Stimulated activated naive CD8-positive, alpha-beta T cell treated with anti-CD3 and anti-CD28 coated beads, Interleukin-15, amount 100 ng/mL, for 72 hours (primary cell): ENCODE results near the gene SLC7A11.
"Not testable (repeated sequence)": the region's sequence is repeated elsewhere in the genome, so short reads cannot be mapped to it uniquely, and the experiment has no call there.

Source experiments
- ATAC-seq: fragments of 150-1000 bp; cut with Tn5 transposase; 2 replicates; pipeline ENCODE4 v1.10.0; 2021; ENCODE audit warnings: mild to moderate bottlenecking, moderate library complexity
- DNase-seq, 2 donors: peaks; one replicate each; pipeline ENCODE4 v3.0.0; 2021 to 2022
- H3K27ac Mint-ChIP-seq, 2 donors: one replicate each; pipeline ENCODE4 v1.8.0; 2022; ENCODE audit warnings: mild to moderate bottlenecking in 2 of 2, mixed read lengths in 2 of 2, moderate library complexity in 2 of 2
- H3K27me3 Mint-ChIP-seq: one replicate; pipeline ENCODE4 v1.8.0; 2022; ENCODE audit warnings: mixed read lengths
- H3K4me1 Mint-ChIP-seq: one replicate; pipeline ENCODE4 v1.8.0; 2022; ENCODE audit warnings: mild to moderate bottlenecking, mixed read lengths
- H3K4me3 Mint-ChIP-seq, 2 donors: one replicate each; pipeline ENCODE4 v1.8.0; 2022; ENCODE audit warnings: mild to moderate bottlenecking in 2 of 2, mixed read lengths in 2 of 2, moderate library complexity in 1 of 2
- H3K9me3 Mint-ChIP-seq, 2 donors: one replicate each; pipeline ENCODE4 v1.8.0; 2022; ENCODE audit warnings: mixed read lengths in 2 of 2

SLC7A11 gene

GRCh38 chr4:138233313-138234034 lies 8.7 kb downstream of the SLC7A11 start:
- no peak overlapping the region for H3K27ac Mint-ChIP-seq
- no peak for DNase-seq
- H3K9me3 Mint-ChIP-seq, result no peaks in the 10 kb centered on the region
- H3K4me1 Mint-ChIP-seq, result peaks cover 15% of the 10 kb centered on the region
- no peak for ATAC-seq
- no peak overlapping the region for H3K4me3 Mint-ChIP-seq
- no peaks in the 10 kb centered on the region for H3K27me3 Mint-ChIP-seq

DNA sequence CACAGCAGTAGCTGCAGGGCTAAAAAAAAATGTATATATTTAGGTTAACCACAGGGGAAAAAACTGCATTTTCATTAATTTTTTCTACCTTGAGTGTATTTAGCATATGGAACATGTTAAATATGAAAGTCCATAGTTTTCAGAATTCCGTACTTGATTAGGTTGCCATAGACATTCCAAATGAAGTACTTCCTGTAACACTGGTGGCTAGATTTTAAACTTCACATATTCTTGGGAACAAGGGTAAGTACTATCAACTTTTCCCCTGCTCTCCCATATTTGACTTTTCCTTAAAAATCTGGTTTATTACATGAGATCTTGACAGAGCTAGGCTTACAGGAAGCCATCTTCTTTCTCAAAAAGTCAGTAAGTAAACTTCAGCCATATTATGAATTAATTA lies 9.8 kb downstream of the SLC7A11 start:
- H3K27ac Mint-ChIP-seq, result no peak overlapping the region
- no peaks in the 10 kb centered on the region for H3K27me3 Mint-ChIP-seq
- peaks cover 15% of the 10 kb centered on the region for H3K4me1 Mint-ChIP-seq
- no peak overlapping the region for H3K4me3 Mint-ChIP-seq
- no peak for DNase-seq
- H3K9me3 Mint-ChIP-seq, result no peaks in the 10 kb centered on the region
- ATAC-seq, result no peak

- H3K27me3 Mint-ChIP-seq, result no peaks in the 10 kb centered on the region
- no peak overlapping the region for H3K4me3 Mint-ChIP-seq
- DNase-seq, result no peak
- H3K9me3 Mint-ChIP-seq, result no peaks in the 10 kb centered on the region
- ATAC-seq, result no peak
- H3K27ac Mint-ChIP-seq, result no peak overlapping the region
- no peaks in the 10 kb centered on the region for H3K4me1 Mint-ChIP-seq
Observed at GRCh38 chr4:138230048-138230447, 12.1 kb downstream of the SLC7A11 start.

DNA sequence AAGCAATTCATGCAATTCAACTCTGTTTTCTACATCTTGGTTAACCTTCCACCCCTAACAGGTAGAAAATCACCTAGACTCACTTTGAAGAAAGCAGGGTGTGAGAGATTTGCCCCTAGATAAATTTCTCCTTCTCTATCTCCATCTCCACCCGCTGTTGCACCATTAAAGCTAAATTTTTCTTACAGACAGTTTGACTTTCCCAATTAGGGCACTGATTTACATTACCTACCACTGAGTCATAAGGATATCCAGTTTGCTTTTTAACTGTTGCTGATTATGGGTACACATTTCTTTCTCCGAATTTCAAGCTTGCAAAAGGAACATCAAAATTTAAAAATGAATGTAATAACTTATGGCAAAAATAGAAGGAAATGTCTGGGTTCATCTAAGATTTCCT lies 13.0 kb downstream of the SLC7A11 start:
- no peak for ATAC-seq
- Mint-ChIP-seq H3K4me1 (no peaks in the 10 kb centered on the region), H3K9me3 (no peaks in the 10 kb centered on the region), H3K27ac (no peak overlapping the region), H3K27me3 (no peaks in the 10 kb centered on the region), H3K4me3 (no peak overlapping the region)
- no peak for DNase-seq

GRCh38 chr4:138226351-138226750 lies 15.8 kb downstream of the SLC7A11 start:
- DNase-seq (no peak), ATAC-seq (no peak)
- Mint-ChIP-seq H3K27me3 (no peaks in the 10 kb centered on the region), H3K4me3 (no peak overlapping the region), H3K4me1 (no peaks in the 10 kb centered on the region), H3K9me3 (no peaks in the 10 kb centered on the region), H3K27ac (no peak overlapping the region)

DNA sequence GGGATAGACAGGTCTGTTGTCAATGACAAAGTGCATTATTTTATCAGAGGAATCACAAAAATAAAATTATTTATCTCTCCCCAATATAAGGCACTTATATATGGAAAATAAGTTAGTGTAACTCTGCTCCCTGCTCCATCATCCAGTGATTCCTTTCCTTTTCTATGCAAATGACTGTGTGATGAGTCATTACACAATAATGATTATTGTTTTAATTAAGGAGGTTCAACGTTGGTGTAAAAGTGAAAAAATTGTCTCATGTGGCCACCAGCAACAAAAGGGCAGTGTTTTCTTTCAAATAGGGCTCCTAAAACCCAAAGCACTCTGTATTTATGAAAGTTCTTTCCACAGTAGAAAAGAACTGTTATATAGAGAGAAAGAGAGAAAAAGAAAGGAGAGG lies 16.7 kb downstream of the SLC7A11 start:
- no peak for ATAC-seq
- DNase-seq, result no peak
- H3K4me3 Mint-ChIP-seq, result no peak overlapping the region
- H3K27me3 Mint-ChIP-seq, result no peaks in the 10 kb centered on the region
- no peak overlapping the region for H3K27ac Mint-ChIP-seq
- H3K4me1 Mint-ChIP-seq, result no peaks in the 10 kb centered on the region
- no peaks in the 10 kb centered on the region for H3K9me3 Mint-ChIP-seq

DNA sequence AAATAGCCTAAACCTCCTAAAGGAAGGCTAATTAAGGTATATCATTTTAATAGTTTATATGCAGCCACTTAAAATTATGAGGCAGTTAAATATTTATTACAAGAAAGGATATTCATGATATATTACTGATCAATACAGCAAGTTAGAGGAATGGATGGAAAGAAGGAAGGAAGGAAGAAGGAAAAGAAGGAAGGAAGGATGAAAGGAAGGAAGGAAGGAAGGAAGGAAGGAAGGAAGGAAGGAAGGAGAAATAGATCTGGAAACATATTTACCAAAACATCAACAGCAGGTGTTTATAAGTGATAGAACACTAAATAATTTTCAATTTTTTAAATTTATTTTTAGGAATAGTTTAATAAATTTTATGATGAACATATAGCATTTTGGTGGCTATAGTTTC lies 17.5 kb downstream of the SLC7A11 start:
- H3K27ac Mint-ChIP-seq, result no peak overlapping the region
- DNase-seq (no peak), ATAC-seq (no peak)
- no peaks in the 10 kb centered on the region for H3K9me3 Mint-ChIP-seq
- H3K27me3 Mint-ChIP-seq, result no peaks in the 10 kb centered on the region
- H3K4me1 Mint-ChIP-seq, result no peaks in the 10 kb centered on the region
- H3K4me3 Mint-ChIP-seq, result no peak overlapping the region

DNA sequence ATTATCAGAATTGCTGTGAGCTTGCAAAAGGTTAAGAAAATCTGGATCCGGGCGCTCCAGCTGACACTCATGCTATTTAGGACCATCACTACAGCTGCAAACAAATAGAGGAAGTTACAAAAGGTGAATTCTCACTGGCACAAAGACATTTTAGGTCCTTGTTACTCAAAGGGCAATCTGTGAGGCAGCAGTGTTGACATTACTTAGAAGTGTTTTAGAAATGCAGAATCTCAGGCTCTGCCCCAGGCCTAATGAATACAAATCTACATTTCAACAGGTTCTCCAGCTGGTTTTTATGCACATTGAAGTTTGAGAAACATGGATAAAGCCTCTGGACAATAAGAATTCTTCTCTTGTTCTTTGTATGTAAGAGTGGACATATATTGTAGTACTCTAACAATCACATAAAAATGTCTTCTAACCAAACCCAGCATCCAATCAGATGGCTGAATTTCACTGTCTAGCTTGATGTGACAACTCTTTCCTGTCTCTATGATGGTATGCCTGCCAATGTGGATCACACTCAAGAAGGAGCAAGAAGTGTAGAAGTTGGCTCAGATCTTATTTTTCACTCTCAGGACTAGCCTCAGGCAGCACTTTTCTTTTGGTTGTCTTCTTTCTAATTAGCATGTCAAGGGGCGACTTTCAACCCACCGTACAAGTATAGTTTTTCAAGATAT lies 18.8 kb downstream of the SLC7A11 start:
- no peak for DNase-seq
- Mint-ChIP-seq H3K27ac (no peak overlapping the region), H3K4me1 (no peaks in the 10 kb centered on the region)

DNA sequence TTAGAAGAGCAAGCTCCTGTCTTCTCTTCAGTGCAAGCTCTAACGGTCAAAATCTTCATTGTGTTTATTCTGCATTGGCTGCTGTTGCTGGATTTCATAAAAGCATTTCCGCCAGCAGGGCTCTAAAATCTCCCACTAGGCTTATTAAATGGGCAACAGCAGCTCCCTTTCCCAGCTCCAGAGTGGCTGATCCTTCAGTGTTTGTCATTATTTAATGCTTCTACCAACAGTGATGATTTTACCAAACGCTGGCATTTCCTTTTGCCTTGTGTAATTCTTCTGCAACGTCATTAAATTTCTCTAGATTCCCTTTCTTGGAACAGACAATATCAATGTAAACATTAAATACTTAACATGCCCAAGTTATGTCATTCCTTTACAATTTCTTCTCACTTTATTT lies 20.1 kb downstream of the SLC7A11 start:
- ATAC-seq, result no peak
- no peak overlapping the region for H3K4me3 Mint-ChIP-seq

More for the DNA sequence above, 18.8 kb downstream of the SLC7A11 start:
- no peak for ATAC-seq
- H3K4me3 Mint-ChIP-seq, result no peak overlapping the region
- no peaks in the 10 kb centered on the region for H3K9me3 Mint-ChIP-seq
- H3K27me3 Mint-ChIP-seq, result no peaks in the 10 kb centered on the region

GRCh38 chr4:138218976-138219375 lies 23.2 kb downstream of the SLC7A11 start:
- Mint-ChIP-seq H3K9me3 (no peaks in the 10 kb centered on the region), H3K27me3 (no peaks in the 10 kb centered on the region), H3K27ac (no peak overlapping the region), H3K4me3 (no peak overlapping the region), H3K4me1 (no peaks in the 10 kb centered on the region)
- DNase-seq (no peak), ATAC-seq (no peak)

More for the DNA sequence above, 20.1 kb downstream of the SLC7A11 start:
- no peaks in the 10 kb centered on the region for H3K9me3 Mint-ChIP-seq
- no peak overlapping the region for H3K27ac Mint-ChIP-seq
- H3K4me1 Mint-ChIP-seq, result no peaks in the 10 kb centered on the region
- H3K27me3 Mint-ChIP-seq, result no peaks in the 10 kb centered on the region
- DNase-seq, result no peak

- H3K4me1 Mint-ChIP-seq, result no peaks in the 10 kb centered on the region
- H3K27ac Mint-ChIP-seq, result no peak overlapping the region
- H3K27me3 Mint-ChIP-seq, result no peaks in the 10 kb centered on the region
- H3K9me3 Mint-ChIP-seq, result no peaks in the 10 kb centered on the region
- H3K4me3 Mint-ChIP-seq, result no peak overlapping the region
- ATAC-seq (no peak), DNase-seq (no peak)
Observed at GRCh38 chr4:138217567-138217966, 24.6 kb downstream of the SLC7A11 start.

GRCh38 chr4:138216272-138216867 lies 25.8 kb downstream of the SLC7A11 start:
- Mint-ChIP-seq H3K27me3 (no peaks in the 10 kb centered on the region), H3K27ac (no peak overlapping the region), H3K9me3 (no peaks in the 10 kb centered on the region), H3K4me1 (no peaks in the 10 kb centered on the region), H3K4me3 (no peak overlapping the region)
- no peak for ATAC-seq
- no peak for DNase-seq

DNA sequence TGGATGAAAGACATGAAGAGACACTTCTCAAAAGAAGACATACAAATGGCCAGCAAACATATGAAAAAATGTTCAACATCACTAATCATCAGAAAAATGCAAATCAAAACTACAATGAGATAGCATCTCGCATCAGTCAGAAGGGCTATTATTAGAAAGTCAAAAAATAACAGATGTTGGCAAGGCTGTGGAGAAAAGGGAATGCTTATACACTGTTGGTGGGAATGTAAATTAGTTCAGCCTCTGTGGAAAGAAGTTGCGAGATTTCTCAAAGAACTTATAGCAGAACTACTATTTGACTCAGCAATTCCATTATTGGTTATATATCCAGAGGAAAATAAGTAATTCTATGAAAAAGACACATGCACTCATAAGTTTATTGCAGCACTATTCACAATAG lies 31.6 kb downstream of the SLC7A11 start:
- H3K4me1 Mint-ChIP-seq, result not testable (repeated sequence)

DNA sequence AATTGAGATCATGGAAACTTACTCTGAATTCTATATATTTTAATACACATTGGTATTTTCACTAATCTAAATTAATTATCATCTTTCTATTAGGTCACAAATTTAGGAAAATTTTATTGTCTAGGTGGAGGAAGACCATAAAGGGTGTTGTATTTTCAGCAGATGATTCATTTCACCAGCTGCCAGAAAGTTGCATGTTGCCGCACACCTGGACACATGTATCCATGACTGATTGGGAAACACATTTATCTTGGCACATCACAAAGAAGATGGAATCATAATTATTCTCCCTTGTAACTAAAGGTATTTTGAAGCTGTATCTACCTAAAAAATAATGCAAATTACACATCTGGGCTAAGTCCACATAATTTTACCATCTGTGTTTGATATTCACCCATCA lies 33.1 kb downstream of the SLC7A11 start:
- H3K4me3 Mint-ChIP-seq, result no peak overlapping the region
- H3K27ac Mint-ChIP-seq, result no peak overlapping the region
- no peaks in the 10 kb centered on the region for H3K27me3 Mint-ChIP-seq
- ATAC-seq, result no peak
- no peaks in the 10 kb centered on the region for H3K4me1 Mint-ChIP-seq
- H3K9me3 Mint-ChIP-seq, result peaks cover 0 to 7% of the 10 kb centered on the region in 2 donors
- no peak for DNase-seq

More for the DNA sequence above, 31.6 kb downstream of the SLC7A11 start:
- not testable (repeated sequence) for ATAC-seq, H3K27me3 Mint-ChIP-seq, H3K4me3 Mint-ChIP-seq, H3K9me3 Mint-ChIP-seq, DNase-seq, H3K27ac Mint-ChIP-seq

DNA sequence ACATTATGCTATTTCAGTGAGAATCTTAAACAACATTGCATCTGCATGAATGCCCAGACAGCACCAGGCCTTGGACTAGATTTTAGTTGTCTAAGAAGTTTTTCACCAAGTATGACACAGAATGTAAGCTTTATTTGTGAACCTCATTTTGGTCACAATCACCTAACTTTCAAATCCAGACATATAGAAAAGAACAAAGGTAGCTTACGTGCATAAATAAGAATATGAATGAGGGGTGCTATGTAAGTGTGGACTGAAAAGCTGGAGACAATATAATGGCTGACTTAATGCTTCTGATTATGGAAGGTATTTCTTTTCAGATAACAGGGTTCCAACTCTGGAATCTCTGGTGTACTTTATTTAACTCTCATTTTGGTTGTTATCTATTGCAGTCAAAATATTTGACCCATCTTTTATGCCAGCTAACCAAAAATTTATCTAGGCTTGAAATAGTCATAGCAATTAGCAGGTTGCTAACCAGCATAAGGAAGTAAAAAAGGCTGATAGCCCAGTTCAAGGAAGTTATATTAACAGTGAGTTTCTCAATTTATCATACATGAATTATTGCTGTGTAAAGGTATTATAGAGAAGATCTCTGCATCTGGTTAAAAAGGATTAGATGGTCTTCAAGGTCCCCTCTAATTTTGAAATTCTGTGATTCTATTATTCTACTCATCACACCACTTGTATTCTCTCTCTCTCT lies 36.5 kb downstream of the SLC7A11 start:
- Mint-ChIP-seq H3K27me3 (no peaks in the 10 kb centered on the region), H3K4me1 (no peaks in the 10 kb centered on the region), H3K27ac (no peak overlapping the region), H3K9me3 (peaks cover 0 to 7% of the 10 kb centered on the region in 2 donors), H3K4me3 (no peak overlapping the region)
- ATAC-seq (no peak), DNase-seq (no peak)

DNA sequence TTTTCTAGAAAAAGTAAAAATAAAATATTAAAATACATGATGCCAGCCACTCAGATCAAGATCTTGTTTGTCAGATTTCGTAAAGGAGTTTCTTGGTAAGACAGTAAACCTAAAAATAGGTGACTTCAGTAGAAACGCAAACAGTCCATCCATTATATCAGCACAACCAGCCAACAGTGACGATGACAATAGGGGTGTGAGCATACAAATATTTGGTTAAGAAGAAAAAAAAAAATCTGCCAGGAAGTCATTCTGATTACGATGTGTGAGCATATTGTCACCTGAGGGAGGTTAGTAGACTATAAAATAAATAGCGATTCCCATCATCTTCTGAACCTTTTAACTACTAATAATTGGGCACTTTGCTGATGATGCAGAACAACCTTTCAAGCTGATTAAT lies 37.6 kb downstream of the SLC7A11 start:
- DNase-seq (no peak), ATAC-seq (no peak)
- H3K9me3 Mint-ChIP-seq, result peaks cover 0 to 4% of the 10 kb centered on the region in 2 donors
- no peaks in the 10 kb centered on the region for H3K4me1 Mint-ChIP-seq
- no peaks in the 10 kb centered on the region for H3K27me3 Mint-ChIP-seq
- no peak overlapping the region for H3K4me3 Mint-ChIP-seq
- H3K27ac Mint-ChIP-seq, result no peak overlapping the region
